Dendritic cell treated with granulocyte-macrophage colony-stimulating factor and Interleukin-4, amounts not matched to agents 40 ng/mL and 50 ng/mL, for 4 days (primary cell): ENCODE measurements around the gene PFDN5.

Experiments used
- H3K27ac Mint-ChIP-seq: one replicate; pipeline ENCODE4 v1.8.0; 2022; ENCODE audit warnings: mild to moderate bottlenecking, mixed read lengths
- H3K27me3 Mint-ChIP-seq: one replicate; pipeline ENCODE4 v1.8.0; 2022; ENCODE audit warnings: mild to moderate bottlenecking, mixed read lengths
- H3K36me3 Mint-ChIP-seq: one replicate; pipeline ENCODE4 v1.8.0; 2022; ENCODE audit warnings: low read depth, mixed read lengths
- H3K4me1 Mint-ChIP-seq: one replicate; pipeline ENCODE4 v1.8.0; 2022; ENCODE audit warnings: low read depth, mixed read lengths
- H3K4me3 Mint-ChIP-seq: one replicate; pipeline ENCODE4 v1.8.0; 2022; ENCODE audit warnings: mild to moderate bottlenecking, moderate library complexity, mixed read lengths
- H3K9me3 Mint-ChIP-seq: one replicate; pipeline ENCODE4 v1.8.0; 2022; ENCODE audit warnings: mixed read lengths
- intact Hi-C: fragments of 100-400 bp; cut with micrococcal nuclease; formaldehyde crosslinking; loops from one replicate; pipeline ENCODE4 v1.15.0; 2022

PFDN5 gene

GRCh38 chr12:53298164-53298563, 2.8 kb downstream of the PFDN5 start:
- H3K36me3 Mint-ChIP-seq, result peaks cover 92% of the 10 kb centered on the region
- no peaks in the 10 kb centered on the region for H3K27me3 Mint-ChIP-seq
- H3K27ac Mint-ChIP-seq, result peak overlapping the region; percentile 92
- H3K4me3 Mint-ChIP-seq, result peak overlapping the region; percentile 83
- intact Hi-C loops, result loop anchor here (2.0 to 5.0 kb wide), 2 partner anchors 46 to 77 kb away; a partner anchor contains a TSS
- peaks cover 77% of the 10 kb centered on the region for H3K4me1 Mint-ChIP-seq
- H3K9me3 Mint-ChIP-seq, result no peaks in the 10 kb centered on the region

DNA sequence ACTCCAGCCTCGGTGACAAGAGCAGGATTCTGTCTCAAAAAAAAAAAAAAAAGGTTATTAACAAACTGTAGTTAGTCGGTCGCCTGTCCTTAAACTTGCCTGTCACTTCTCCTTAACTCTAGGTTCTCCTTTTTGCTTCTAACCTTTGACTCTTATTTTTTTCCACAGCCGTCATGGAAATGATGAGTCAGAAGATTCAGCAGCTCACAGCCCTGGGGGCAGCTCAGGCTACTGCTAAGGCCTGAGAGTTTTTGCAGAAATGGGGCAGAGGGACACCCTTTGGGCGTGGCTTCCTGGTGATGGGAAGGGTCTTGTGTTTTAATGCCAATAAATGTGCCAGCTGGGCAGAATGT, 3.7 kb downstream of the PFDN5 start:
- intact Hi-C loops, result loop anchor here (1.0 to 5.0 kb wide), 3 partner anchors 22 to 78 kb away; partner anchors contain the start of gene AAAS
- no peaks in the 10 kb centered on the region for H3K27me3 Mint-ChIP-seq
- no peaks in the 10 kb centered on the region for H3K9me3 Mint-ChIP-seq
- H3K36me3 Mint-ChIP-seq, result peaks cover 93% of the 10 kb centered on the region
- H3K4me1 Mint-ChIP-seq, result peaks cover 80% of the 10 kb centered on the region
- peak overlapping the region; percentile 92 for H3K27ac Mint-ChIP-seq
- H3K4me3 Mint-ChIP-seq, result peak overlapping the region; percentile 83

DNA sequence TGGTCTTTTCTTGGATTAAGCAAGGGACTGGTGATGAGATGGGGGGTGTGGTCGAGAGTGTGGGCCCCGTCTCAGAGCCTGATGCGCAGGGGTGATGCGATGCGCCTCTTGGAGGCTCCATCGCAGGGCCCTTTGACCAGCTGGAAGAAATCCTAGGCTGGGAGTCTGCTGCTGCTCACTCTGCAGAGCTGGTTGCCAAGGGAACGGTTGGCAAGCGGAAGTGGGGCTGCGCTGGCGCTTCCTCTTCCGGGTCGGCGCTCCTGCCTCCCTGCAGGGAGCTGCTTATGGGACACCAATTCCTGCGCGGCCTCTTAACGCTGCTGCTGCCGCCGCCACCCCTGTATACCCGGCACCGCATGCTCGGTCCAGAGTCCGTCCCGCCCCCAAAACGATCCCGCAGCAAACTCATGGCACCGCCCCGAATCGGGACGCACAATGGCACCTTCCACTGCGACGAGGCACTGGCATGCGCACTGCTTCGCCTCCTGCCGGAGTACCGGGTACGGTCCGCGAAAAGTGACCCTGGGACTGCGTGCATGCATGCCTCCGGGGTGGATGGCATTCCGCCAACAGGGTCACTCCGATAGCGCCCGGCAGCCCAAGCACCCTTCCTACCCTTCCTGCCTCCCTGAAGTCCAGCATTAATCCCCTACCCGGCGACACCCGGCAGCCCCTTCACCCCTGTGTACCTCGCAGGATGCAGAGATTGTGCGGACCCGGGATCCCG, 4.3 kb downstream of the PFDN5 start, which contains the start of gene MYG1:
Gene MYG1 (plus strand): TSS at position 242 of the 727 bp plus-strand sequence. CDS start 43 bp downstream, at position 285.
- Mint-ChIP-seq H3K27me3 (no peaks in the 10 kb centered on the region), H3K4me3 (peak within 1 kb of the TSS; percentile 83), H3K27ac (peak within 1 kb of the TSS; percentile 92), H3K4me1 (peaks cover 80% of the 10 kb centered on the region), H3K9me3 (no peaks in the 10 kb centered on the region), H3K36me3 (peaks cover 98% of the 10 kb centered on the region)
- intact Hi-C loops, result loop anchor here (1.0 to 5.0 kb wide), 3 partner anchors 22 to 79 kb away; partner anchors contain the start of gene AAAS

GRCh38 chr12:53300187-53300586, 4.8 kb downstream of the PFDN5 start:
- Mint-ChIP-seq H3K4me1 (peaks cover 75% of the 10 kb centered on the region), H3K36me3 (peaks cover 96% of the 10 kb centered on the region), H3K9me3 (no peaks in the 10 kb centered on the region), H3K27ac (peak overlapping the region; percentile 92), H3K27me3 (no peaks in the 10 kb centered on the region), H3K4me3 (peak overlapping the region; percentile 83)
- intact Hi-C loops, result no loop called here

- intact Hi-C loops, result no loop called here
- no peaks in the 10 kb centered on the region for H3K9me3 Mint-ChIP-seq
- H3K4me3 Mint-ChIP-seq, result no peak overlapping the region
- peaks cover 96% of the 10 kb centered on the region for H3K36me3 Mint-ChIP-seq
- no peak overlapping the region for H3K27ac Mint-ChIP-seq
- peaks cover 53% of the 10 kb centered on the region for H3K4me1 Mint-ChIP-seq
- H3K27me3 Mint-ChIP-seq, result no peaks in the 10 kb centered on the region
These were observed 7.6 kb downstream of the PFDN5 start for GRCh38 chr12:53302903-53303302.

- peaks cover 14% of the 10 kb centered on the region for H3K4me1 Mint-ChIP-seq
- no peaks in the 10 kb centered on the region for H3K27me3 Mint-ChIP-seq
- H3K36me3 Mint-ChIP-seq, result peaks cover 92% of the 10 kb centered on the region
- no peaks in the 10 kb centered on the region for H3K9me3 Mint-ChIP-seq
- intact Hi-C loops, result no loop called here
- H3K4me3 Mint-ChIP-seq, result no peak overlapping the region
- no peak overlapping the region for H3K27ac Mint-ChIP-seq
These were observed 11.5 kb downstream of the PFDN5 start for GRCh38 chr12:53306826-53307225.

- H3K9me3 Mint-ChIP-seq, result no peaks in the 10 kb centered on the region
- H3K4me3 Mint-ChIP-seq, result no peak overlapping the region
- peak overlapping the region; percentile 7 for H3K27ac Mint-ChIP-seq
- peaks cover 2% of the 10 kb centered on the region for H3K4me1 Mint-ChIP-seq
- intact Hi-C loops, result no loop called here
- peaks cover 80% of the 10 kb centered on the region for H3K36me3 Mint-ChIP-seq
- no peaks in the 10 kb centered on the region for H3K27me3 Mint-ChIP-seq
These were observed 12.9 kb downstream of the PFDN5 start for GRCh38 chr12:53308276-53308675.

GRCh38 chr12:53313996-53314395, 18.7 kb downstream of the PFDN5 start:
- Mint-ChIP-seq H3K27me3 (no peaks in the 10 kb centered on the region), H3K9me3 (no peaks in the 10 kb centered on the region), H3K27ac (peak overlapping the region; percentile 19), H3K36me3 (peaks cover 84% of the 10 kb centered on the region), H3K4me1 (peaks cover 16% of the 10 kb centered on the region), H3K4me3 (no peak overlapping the region)
- intact Hi-C loops, result no loop called here

- intact Hi-C loops, result loop anchor here (1.0 to 2.0 kb wide), 3 partner anchors 21 to 180 kb away; partner anchors contain the start of genes MYG1 and TARBP2
- Mint-ChIP-seq H3K36me3 (peaks cover 56% of the 10 kb centered on the region), H3K9me3 (no peaks in the 10 kb centered on the region), H3K27me3 (no peaks in the 10 kb centered on the region), H3K4me1 (peaks cover 37% of the 10 kb centered on the region), H3K27ac (peak overlapping the region; percentile 90), H3K4me3 (peak overlapping the region; percentile 91)
These were observed 25.2 kb downstream of the PFDN5 start for GRCh38 chr12:53320352-53321195.

DNA sequence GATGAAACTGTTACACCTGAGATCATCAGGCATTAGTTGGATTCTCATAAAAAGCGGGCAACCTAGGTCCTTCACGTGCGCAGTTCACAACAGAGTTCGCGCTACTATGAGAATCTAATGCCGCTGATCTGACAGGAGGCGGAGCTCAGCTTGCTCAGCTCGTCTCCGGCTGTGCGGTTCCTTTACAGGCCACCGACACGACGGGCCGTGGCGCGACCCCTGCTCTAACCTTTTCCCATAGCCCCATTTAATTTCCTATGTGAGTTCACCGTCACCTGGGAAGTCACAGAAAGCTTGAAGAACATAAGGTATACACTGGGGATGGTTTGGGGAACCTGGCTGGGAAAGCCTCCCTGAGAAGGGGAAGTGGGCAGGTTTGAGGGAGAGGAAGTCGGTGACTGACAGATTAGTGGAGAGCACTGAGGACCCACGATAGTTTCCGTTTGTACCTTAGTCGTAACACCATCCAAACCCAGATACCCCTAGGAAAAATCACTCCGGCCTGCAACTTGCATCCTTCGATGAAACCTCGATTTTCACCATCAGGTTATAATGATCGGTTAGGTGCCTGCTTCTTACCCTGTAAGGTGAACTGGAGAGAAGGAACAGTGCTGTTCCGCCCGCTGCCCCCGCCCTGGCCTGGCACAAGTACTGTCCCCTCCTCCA, 28.9 kb downstream of the PFDN5 start:
- Mint-ChIP-seq H3K36me3 (peaks cover 20% of the 10 kb centered on the region), H3K4me1 (peaks cover 44% of the 10 kb centered on the region)
- intact Hi-C loops, result loop anchor here (1.0 kb wide), 3 partner anchors 21 to 97 kb away; no protein-coding TSS in a partner anchor

DNA sequence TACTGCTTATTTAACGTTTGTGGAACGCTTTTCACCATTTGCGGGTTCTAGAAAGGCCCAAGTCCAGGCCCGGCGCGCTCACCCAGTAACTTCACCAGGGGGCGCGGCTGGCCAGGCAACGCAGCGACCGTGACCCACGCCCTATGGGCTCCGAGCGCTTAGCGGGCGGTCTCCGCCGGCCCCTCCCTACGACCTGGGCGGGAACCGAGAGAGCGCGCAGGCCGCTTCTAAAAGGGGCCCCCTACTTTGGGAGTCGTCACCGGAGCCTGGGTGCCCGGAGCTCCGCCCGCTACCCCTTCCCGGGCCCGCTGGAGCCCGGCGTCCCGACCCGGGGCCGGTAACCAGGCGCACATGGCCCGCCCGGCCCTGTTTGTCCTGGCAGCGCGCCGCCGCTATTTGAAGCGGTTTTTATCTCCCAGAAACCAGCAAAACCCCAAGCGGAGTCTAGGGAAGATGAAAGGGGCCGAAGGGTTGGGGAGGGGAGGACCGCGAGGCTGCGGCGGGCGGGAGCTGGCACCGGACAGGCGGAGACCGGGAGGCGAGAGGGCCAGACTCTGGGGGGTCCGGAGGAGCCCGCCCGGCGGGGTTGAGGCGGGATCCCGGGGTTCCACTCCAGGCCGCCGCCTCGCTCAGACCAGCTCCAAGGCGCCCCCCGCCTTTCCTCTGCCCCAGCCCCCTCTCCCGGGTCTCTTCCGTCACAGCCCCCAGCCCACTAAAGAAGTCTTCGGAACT, 29.6 kb downstream of the PFDN5 start:
- H3K4me1 Mint-ChIP-seq, result peaks cover 42% of the 10 kb centered on the region
- no peaks in the 10 kb centered on the region for H3K9me3 Mint-ChIP-seq
- H3K36me3 Mint-ChIP-seq, result peaks cover 13% of the 10 kb centered on the region
- H3K4me3 Mint-ChIP-seq, result peak overlapping the region; percentile 70
- peaks cover 36% of the 10 kb centered on the region for H3K27me3 Mint-ChIP-seq
- H3K27ac Mint-ChIP-seq, result peak overlapping the region; percentile 83
- intact Hi-C loops, result loop anchor here (1.0 kb wide), 3 partner anchors 20 to 96 kb away; no protein-coding TSS in a partner anchor

More for the DNA sequence above, 28.9 kb downstream of the PFDN5 start:
- no peaks in the 10 kb centered on the region for H3K9me3 Mint-ChIP-seq
- peaks cover 33% of the 10 kb centered on the region for H3K27me3 Mint-ChIP-seq
- H3K27ac Mint-ChIP-seq, result peak overlapping the region; percentile 83
- peak overlapping the region; percentile 70 for H3K4me3 Mint-ChIP-seq

DNA sequence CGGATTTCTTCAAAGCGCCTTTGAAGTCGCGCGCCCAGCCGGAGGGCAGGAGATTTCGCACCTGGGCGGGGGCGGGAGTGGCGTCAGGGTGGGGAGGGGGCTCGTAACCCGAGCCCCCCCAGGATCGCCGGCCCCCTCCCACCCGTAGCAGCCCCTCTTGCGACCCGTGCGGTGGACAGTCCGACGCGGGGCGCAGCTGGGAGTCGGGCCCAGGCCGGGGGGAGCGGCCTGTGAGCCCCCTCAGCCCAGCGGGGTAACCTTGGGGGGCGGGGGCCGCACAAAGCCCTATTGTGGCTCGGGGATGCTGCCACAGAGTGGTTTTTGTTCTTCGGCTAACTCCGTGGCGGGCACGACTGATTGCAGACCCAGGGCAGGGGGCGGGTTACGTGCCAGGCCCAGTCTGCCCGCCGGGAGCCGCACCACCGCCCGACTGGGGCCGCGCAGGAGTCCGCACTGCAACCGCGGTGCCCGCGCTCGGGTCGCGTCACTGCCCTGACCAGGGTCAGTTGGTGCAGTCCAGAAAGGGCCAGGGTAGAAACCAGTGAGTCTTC, 30.2 kb downstream of the PFDN5 start:
- peak overlapping the region; percentile 83 for H3K27ac Mint-ChIP-seq
- peaks cover 10% of the 10 kb centered on the region for H3K36me3 Mint-ChIP-seq
- no peaks in the 10 kb centered on the region for H3K9me3 Mint-ChIP-seq
- H3K4me3 Mint-ChIP-seq, result peak overlapping the region; percentile 70
- intact Hi-C loops, result no loop called here
- H3K27me3 Mint-ChIP-seq, result peaks cover 40% of the 10 kb centered on the region
- peaks cover 36% of the 10 kb centered on the region for H3K4me1 Mint-ChIP-seq
